T-helper 1 cell treated with Interleukin-12 subunit alpha and Interleukin-12 subunit beta and Interleukin-4 antibody, amounts not matched to agents 30 ng/mL and 1 ng/mL, for 36 hours (primary cell): ENCODE measurements around the gene CADM4. TPM values are rescaled to one million over a fixed set of nuclear protein-coding genes. Genes with fewer than 3 reads are reported as not detected.
"Not testable (repeated sequence)": the region's sequence is repeated elsewhere in the genome, so short reads cannot be mapped to it uniquely, and the experiment has no call there.

Experiments used
- intact Hi-C: fragments of 100-400 bp; cut with micrococcal nuclease; formaldehyde crosslinking; loops from one replicate; pipeline ENCODE4 v1.15.1; 2024
- total RNA-seq: library from RNA; stranded (reverse); gene quantifications from 2 replicates; pipeline ENCODE4 v1.2.3, GENCODE V29; 2022

CADM4 gene
- total RNA-seq, 1 donor from 2014 or later: 0.32 TPM

- intact Hi-C loops: no loop called here
Measured at GRCh38 chr19:43610493-43610892, 29.2 kb downstream of the CADM4 start.

- intact Hi-C loops: no loop called here
Measured at GRCh38 chr19:43609872-43610271, 29.8 kb downstream of the CADM4 start.

- intact Hi-C loops: no loop called here
Measured at GRCh38 chr19:43607238-43608205, 32.1 kb downstream of the CADM4 start.

GRCh38 chr19:43606569-43607229 lies 33.0 kb downstream of the CADM4 start:
- intact Hi-C loops: no loop called here

- intact Hi-C loops: no loop called here
Measured at GRCh38 chr19:43605875-43606568, 33.6 kb downstream of the CADM4 start.

- intact Hi-C loops: not testable (repeated sequence)
Measured at GRCh38 chr19:43600326-43600725, 39.3 kb downstream of the CADM4 start.

GRCh38 chr19:43599635-43600295 lies 39.9 kb downstream of the CADM4 start:
- intact Hi-C loops: no loop called here

GRCh38 chr19:43598445-43599240 lies 41.0 kb downstream of the CADM4 start:
- intact Hi-C loops: no loop called here

GRCh38 chr19:43597876-43598275 lies 41.8 kb downstream of the CADM4 start:
- intact Hi-C loops: loop anchor here (2.0 kb wide), 2 partner anchors 159 to 187 kb away; no protein-coding TSS in a partner anchor

GRCh38 chr19:43596842-43597461 lies 42.7 kb downstream of the CADM4 start:
- intact Hi-C loops: loop anchor here (1.0 to 2.0 kb wide), 13 partner anchors 17 to 1293 kb away; partner anchors contain the start of genes PHLDB3, PINLYP, SMG9 and XRCC1

- intact Hi-C loops: loop anchor here (1.0 to 2.0 kb wide), 13 partner anchors 16 to 1294 kb away; partner anchors contain the start of genes PHLDB3, PINLYP, SMG9 and XRCC1
Measured at GRCh38 chr19:43595999-43596841, 43.4 kb downstream of the CADM4 start, which contains the start of the genes IRGQ and ZNF576. TSS of gene IRGQ (minus strand) at chr19:43596134. CDS start at chr19:43595338, 796 bp downstream. TSS of gene ZNF576 (plus strand) at chr19:43596595. CDS start at chr19:43597109, 514 bp downstream.

GRCh38 chr19:43595605-43595998 lies 44.0 kb downstream of the CADM4 start:
- intact Hi-C loops: no loop called here

GRCh38 chr19:43594710-43595604 lies 44.7 kb downstream of the CADM4 start:
- intact Hi-C loops: loop anchor here (1.0 kb wide), 3 partner anchors 40 to 162 kb away; no protein-coding TSS in a partner anchor

- intact Hi-C loops: loop anchor here (1.0 kb wide), 3 partner anchors 39 to 161 kb away; no protein-coding TSS in a partner anchor
Measured at GRCh38 chr19:43594081-43594697, 45.5 kb downstream of the CADM4 start.

GRCh38 chr19:43592800-43593350 lies 46.8 kb downstream of the CADM4 start:
- intact Hi-C loops: no loop called here
